Stimulated activated CD8-positive, alpha-beta memory T cell treated with anti-CD3 and anti-CD28 coated beads, Interleukin-12 subunit alpha, Interleukin-12 subunit beta, amount 100 ng/mL, for 4 hours (primary cell): Measurements from ENCODE around the gene CFAP53.

Experiments used
- DNase-seq: peaks from one replicate; pipeline ENCODE4 v3.0.0-alpha.2; 2020; ENCODE audit warnings: low read depth

Gene CFAP53

GRCh38 chr18:50193796-50194630 is 72.3 kb downstream of the CFAP53 start:
- no peak for DNase-seq

DNA sequence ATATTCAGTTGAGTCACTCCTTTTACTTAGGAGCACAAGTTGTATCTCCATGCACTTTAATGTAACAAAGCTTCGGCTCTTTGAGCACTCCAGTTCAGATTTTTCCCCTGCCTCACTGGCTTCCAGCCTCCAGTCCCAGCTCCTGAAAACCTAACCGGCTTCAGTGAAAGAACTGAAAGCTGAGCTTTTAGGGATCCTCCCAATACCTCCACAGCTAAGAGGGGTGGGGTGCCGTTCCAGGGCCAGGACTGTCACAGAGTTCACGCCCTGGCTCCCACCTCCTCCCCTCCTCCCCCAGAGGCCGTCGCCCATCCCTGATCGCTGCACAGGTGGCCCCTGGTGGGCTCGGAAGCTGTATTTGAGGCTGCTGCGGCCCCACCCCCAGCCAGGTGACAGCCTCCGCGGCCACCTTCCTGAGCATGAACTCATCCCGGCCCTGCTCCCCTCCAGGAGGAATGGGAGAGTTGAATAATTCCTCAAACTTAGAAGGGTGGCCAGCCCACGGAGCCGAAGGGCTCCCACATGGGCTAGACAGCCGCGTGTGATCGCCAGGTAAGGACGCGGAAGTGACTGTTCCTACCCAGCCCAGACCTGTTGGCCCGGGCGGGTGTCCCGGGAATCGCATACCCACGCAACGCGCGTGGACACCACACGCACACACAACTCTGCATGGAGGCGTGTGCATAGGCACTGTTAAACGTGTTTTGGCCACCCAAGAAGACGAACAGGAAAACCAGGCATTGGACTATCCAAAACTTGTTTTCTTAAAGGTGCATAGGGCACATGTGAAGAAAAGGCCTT is 73.1 kb downstream of the CFAP53 start:
- DNase-seq, result no peak

GRCh38 chr18:50190926-50191325 is 75.4 kb downstream of the CFAP53 start:
- DNase-seq, result no peak

GRCh38 chr18:50190236-50190635 is 76.1 kb downstream of the CFAP53 start:
- DNase-seq, result no peak

GRCh38 chr18:50189160-50189559 is 77.1 kb downstream of the CFAP53 start:
- no peak for DNase-seq

- no peak for DNase-seq
These were observed 77.6 kb downstream of the CFAP53 start for GRCh38 chr18:50188652-50189051.

GRCh38 chr18:50187659-50188058 is 78.6 kb downstream of the CFAP53 start:
- DNase-seq, result no peak

DNA sequence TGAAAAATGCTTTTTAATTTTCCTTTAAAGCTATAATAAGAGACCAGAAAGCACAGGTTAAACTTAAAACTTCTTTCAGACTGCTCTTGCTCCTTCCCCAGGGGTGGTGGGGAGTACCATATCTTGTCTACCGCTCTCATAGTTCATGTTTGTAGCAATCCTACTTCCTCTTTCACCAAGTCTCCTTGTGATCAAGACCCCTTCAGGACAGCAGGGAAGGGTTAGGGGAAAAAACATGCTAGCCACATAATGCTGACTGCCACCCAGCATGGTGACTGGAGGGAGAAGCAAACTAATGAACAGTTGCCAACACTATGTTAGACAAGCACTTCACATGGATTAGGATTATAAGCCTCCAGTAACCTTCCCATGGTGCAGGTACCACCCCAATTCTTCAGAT is 79.9 kb downstream of the CFAP53 start:
- DNase-seq, result no peak

- DNase-seq, result no peak
These were observed 82.7 kb downstream of the CFAP53 start for GRCh38 chr18:50183556-50183955.

DNA sequence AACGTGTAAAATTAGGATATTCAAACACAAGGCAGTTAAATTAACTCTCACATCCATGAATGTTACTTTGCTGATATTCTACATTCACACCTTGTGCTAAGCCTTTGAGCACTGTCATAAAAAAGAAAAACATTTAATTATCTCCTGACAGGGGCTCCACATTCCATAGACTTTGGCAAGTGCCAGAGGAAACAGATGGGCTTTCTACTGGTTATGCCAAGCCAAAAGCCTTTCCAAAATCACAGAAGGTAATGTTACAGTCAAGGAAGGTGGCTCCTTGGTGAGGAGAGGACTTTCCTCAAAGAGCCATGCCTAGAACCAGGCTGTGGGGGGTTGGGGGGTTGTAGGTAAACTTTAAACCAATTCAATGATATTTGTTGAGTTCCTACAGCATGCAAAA is 83.8 kb downstream of the CFAP53 start:
- no peak for DNase-seq

DNA sequence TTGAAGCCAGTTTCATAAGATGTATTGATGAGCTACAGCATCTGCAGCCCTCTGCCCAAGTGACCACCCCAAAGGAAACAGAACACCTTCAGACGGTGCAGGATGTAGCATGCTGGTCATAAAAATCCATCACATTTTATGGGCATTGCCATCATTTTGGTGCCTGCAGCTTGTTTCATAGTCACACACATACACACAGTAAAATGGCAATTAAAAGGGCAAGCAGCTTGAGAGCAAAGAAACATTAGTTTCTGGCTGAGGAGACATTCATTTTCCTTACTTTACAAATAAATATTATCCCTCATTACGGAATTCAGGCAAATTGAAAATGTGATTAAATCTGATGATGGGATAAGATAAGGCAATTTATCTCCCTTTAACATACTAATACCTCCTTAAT is 84.7 kb downstream of the CFAP53 start:
- no peak for DNase-seq

- DNase-seq, result no peak
These were observed 86.8 kb downstream of the CFAP53 start for GRCh38 chr18:50179465-50179864.

GRCh38 chr18:50177294-50177992 is 88.9 kb downstream of the CFAP53 start:
- DNase-seq, result no peak
